GM12878 (cell line): ENCODE results near the gene MRPL23. TPM values are rescaled to one million over a fixed set of nuclear protein-coding genes. Genes with fewer than 3 reads are reported as not detected.

ENCODE experiments used
- ATAC-seq: fragments of 200-7000 bp; cut with Tn5 transposase; 3 replicates; pipeline ENCODE4 v1.9.1; 2020; ENCODE audit warnings: mild to moderate bottlenecking, moderate library complexity
- BruUV-seq: library from RNA; stranded (reverse); fragments of 400-500 nt; replicated peaks from 2 replicates; lab custom pipeline; 2021; lab: Mats Ljungman, UMichigan
- CTCF ChIA-PET: fragments of 300-600 bp; sonication (Branson Sonifier 250); formaldehyde crosslinking; extraction: SDS; loops from one replicate; lab custom pipeline; 2021; ENCODE audit warnings: inconsistent platforms; lab: Yijun Ruan, JAX
- POLR2A ChIA-PET: fragments of 350-600 bp; formaldehyde crosslinking; extraction: SDS; loops from one replicate; lab custom pipeline; 2021; ENCODE audit warnings: inconsistent platforms; lab: Charles Lee
- RAD21 ChIA-PET: fragments of 300-600 bp; sonication (Branson Sonifier 250); formaldehyde crosslinking; loops from one replicate; lab custom pipeline; 2023; ENCODE audit warnings: antibody characterized with exemption; ENCODE audit not compliant: unreplicated experiment; lab: Charles Lee
- SMC1A ChIA-PET: fragments of 300-600 bp; sonication (Branson Sonifier 250); formaldehyde crosslinking; loops from one replicate; lab custom pipeline; 2023; ENCODE audit not compliant: unreplicated experiment, uncharacterized antibody; lab: Charles Lee
- DNase-seq: peaks from one replicate; pipeline ENCODE4 v3.0.0-alpha.2; 2011; ENCODE audit warnings: low read depth, low spot score
- FAIRE-seq: peaks from 3 replicates; lab custom pipeline; 2011; peaks lifted over from hg19 to GRCh38; lab: Jason Lieb, UNC
- H2AFZ ChIP-seq: 2 replicates; pipeline ENCODE4 v1.6.0; 2011; ENCODE audit warnings: low read depth, low read length, control low read depth; ENCODE audit not compliant: control insufficient read depth
- H3K27ac ChIP-seq: 2 replicates; pipeline ENCODE4 v1.5.1; 2011; ENCODE audit warnings: control low read depth; ENCODE audit not compliant: control insufficient read depth, insufficient read depth
- H3K27me3 ChIP-seq, 2 experiments: replicated peaks in 1 of 2; 2 replicates each; pipeline versions ENCODE4 v1.6.0 to v1.6.1; 2011; ENCODE audit warnings: low read length in 1 of 2; ENCODE audit not compliant: control insufficient read depth in 2 of 2, insufficient read depth in 2 of 2
- H3K36me3 ChIP-seq, 2 experiments: 2 replicates each; pipeline ENCODE4 v1.5.1; 2011; ENCODE audit warnings: low read length in 1 of 2; ENCODE audit not compliant: control insufficient read depth in 2 of 2, insufficient read depth in 2 of 2
- H3K4me1 ChIP-seq: 2 replicates; pipeline ENCODE4 v1.6.1; 2011; ENCODE audit warnings: mild to moderate bottlenecking, low read length, moderate library complexity, mixed read lengths; ENCODE audit not compliant: control insufficient read depth, insufficient read depth
- H3K4me2 ChIP-seq: 2 replicates; pipeline ENCODE4 v1.6.0; 2011; ENCODE audit warnings: control low read depth; ENCODE audit not compliant: control insufficient read depth, insufficient read depth
- H3K4me3 ChIP-seq: fragments of 200-600 bp; sonication (generic); 2 replicates; pipeline ENCODE4 v1.5.1; 2016
- H3K79me2 ChIP-seq: 2 replicates; pipeline ENCODE4 v1.6.0; 2011; ENCODE audit warnings: low read length; ENCODE audit not compliant: control insufficient read depth, insufficient read depth
- H3K9ac ChIP-seq: 2 replicates; pipeline ENCODE4 v1.8.0; 2011; ENCODE audit warnings: low read length, control low read depth, mixed read lengths; ENCODE audit not compliant: control insufficient read depth, insufficient read depth
- H3K9me3 ChIP-seq: replicated peaks from 3 replicates; pipeline ENCODE4 v1.5.1; 2011; ENCODE audit warnings: mild to moderate bottlenecking, low read length; ENCODE audit not compliant: control insufficient read depth, insufficient read depth
- H4K20me1 ChIP-seq: 2 replicates; pipeline ENCODE4 v1.6.0; 2011; ENCODE audit not compliant: control insufficient read depth, insufficient read depth
- BMI1 ChIP-seq: fragments of 450-650 bp; IDR thresholded peaks from 2 replicates; pipeline ENCODE4 v1.6.1; 2016; ENCODE audit warnings: mild to moderate bottlenecking, moderate library complexity, borderline replicate concordance
- BRCA1 ChIP-seq: IDR thresholded peaks from 2 replicates; pipeline ENCODE4 v1.6.1; 2011; ENCODE audit warnings: low read depth, low read length, improper control_type of control experiment
- FOS ChIP-seq: IDR thresholded peaks from 3 replicates; pipeline ENCODE4 v1.6.1; 2011; ENCODE audit warnings: borderline replicate concordance; ENCODE audit not compliant: insufficient read length; ENCODE audit errors: extremely low read depth
- IKZF2 ChIP-seq, 2 experiments: fragments of 450-650 bp; IDR thresholded peaks; 2 replicates each; pipeline ENCODE4 v1.6.1; 2017; ENCODE audit warnings: mild to moderate bottlenecking in 2 of 2, moderate library complexity in 2 of 2
- POLR2AphosphoS5 ChIP-seq: IDR thresholded peaks from 2 replicates; pipeline ENCODE4 v1.6.1; 2011; ENCODE audit warnings: mild to moderate bottlenecking, low read length, inconsistent platforms
- ZNF384 ChIP-seq: IDR thresholded peaks from 2 replicates; pipeline ENCODE4 v1.6.1; 2012; ENCODE audit warnings: low read depth, mild to moderate bottlenecking, low read length, improper control_type of control experiment, borderline replicate concordance
- WGBS: methylation state at CpG from one replicate; pipeline ENCODE4 v1.1.6; 2016; ENCODE audit warnings: low lambda C conversion rate; ENCODE audit not compliant: insufficient replicate concordance, insufficient coverage; ENCODE audit errors: missing lambda C conversion rate; 5-methylcytosine and 5-hydroxymethylcytosine counted together
- in situ Hi-C: fragments of 300-500 bp; cut with MboI; formaldehyde crosslinking; loops from 9 replicates; pipeline ENCODE4 v1.14.3; 2018; ENCODE audit warnings: mixed read lengths
- intact Hi-C: fragments of 100-400 bp; cut with micrococcal nuclease; formaldehyde crosslinking; loops from one replicate; pipeline ENCODE4 v1.14.2; 2022; ENCODE audit not compliant: unreplicated experiment
- polyA plus RNA-seq, 11 experiments: library from polyadenylated mRNA; depleted of rRNA in 4 of 11; unstranded in 6 of 11; stranded (reverse) in 5 of 11; fragments of >200 nt; fragmentation: Nextera tagmentation in 4 of 11; fragmentation: Illumina TruSeq in 1 of 11; extraction: Ambion mirVana in 4 of 11; extraction: Trizol in 1 of 11; gene quantifications; 1 replicate in 1 of 11; 2 replicates in 10 of 11; pipeline versions ENCODE4 v1.2.1 to v1.2.3, GENCODE V29; 2011 to 2016; ENCODE audit warnings: inconsistent platforms in 2 of 11, missing spikeins in 2 of 11, low read depth in 1 of 11
- total RNA-seq, 4 experiments: library from RNA; depleted of rRNA in 3 of 4; stranded (reverse); fragments of >200 nt in 3 of 4; fragmentation: Illumina TruSeq in 1 of 4; extraction: Trizol in 1 of 4; gene quantifications; 2 replicates each; pipeline versions ENCODE4 v1.2.1 to v1.2.3, GENCODE V29; 2013 to 2021
- TF ChIP-seq, protein P1 (sequence below): IDR thresholded peaks from 2 replicates; pipeline ENCODE4 v1.6.1; 2012; ENCODE audit warnings: low read depth, low read length, improper control_type of control experiment
- TF ChIP-seq, protein P2 (sequence below), 3 experiments: IDR thresholded peaks in 2 of 3; conservative IDR thresholded peaks in 1 of 3; 2 replicates each; pipeline ENCODE4 v1.5.1; 2011; ENCODE audit warnings: low read depth in 3 of 3, low read length in 3 of 3, mild to moderate bottlenecking in 3 of 3, control low read depth in 2 of 3, moderate library complexity in 2 of 3, inconsistent platforms in 1 of 3, mixed read lengths in 1 of 3; ENCODE audit not compliant: control insufficient read depth in 2 of 3, insufficient read depth in 1 of 3; ENCODE audit errors: extremely low read depth in 1 of 3
- TF ChIP-seq, protein P3 (sequence below): IDR thresholded peaks from 2 replicates; pipeline ENCODE4 v1.6.1; 2011; ENCODE audit warnings: borderline replicate concordance, low read depth, mild to moderate bottlenecking, moderate library complexity, mixed read lengths, low read length; ENCODE audit not compliant: insufficient read depth; ENCODE audit errors: extremely low read length
- TF ChIP-seq, protein P4 (sequence below): fragments of 450-650 bp; IDR thresholded peaks from 2 replicates; pipeline ENCODE4 v1.6.1; 2016; ENCODE audit warnings: mild to moderate bottlenecking

The MRPL23 gene
- total and polyA plus RNA-seq, 10 of the 15 experiments (the other 5 are each of a cell fraction or from before 2014, with no cell fraction given), result 1.6 to 207 (median 126) TPM

DNA sequence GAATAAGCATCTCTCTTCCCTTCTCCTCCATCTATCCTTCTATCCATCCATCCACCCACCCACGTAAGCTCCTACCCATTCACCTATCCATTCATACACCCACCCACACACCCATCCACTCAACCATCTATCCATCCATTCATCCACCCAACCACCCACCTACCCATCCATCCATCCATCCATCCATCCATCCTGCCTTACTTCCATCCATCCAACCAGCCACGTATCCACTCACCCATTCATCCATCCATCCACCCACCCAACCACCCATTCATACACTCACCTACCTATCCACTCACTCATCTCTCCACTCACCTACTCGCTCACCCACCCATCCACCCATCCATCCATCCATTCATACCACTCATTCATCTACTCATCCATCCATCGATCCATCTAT lies 14.5 kb upstream of the MRPL23 start:
- Histone ChIP-seq H4K20me1 (no peaks in the 10 kb centered on the region), H2AFZ (no peak overlapping the region), H3K4me2 (no peak overlapping the region), H3K27ac (no peak overlapping the region), H3K9me3 (no peaks in the 10 kb centered on the region), H3K27me3 (no peaks in the 10 kb centered on the region), H3K9ac (no peak overlapping the region), H3K4me3 (no peak overlapping the region), H3K36me3 (no peaks in the 10 kb centered on the region), H3K4me1 (no peaks in the 10 kb centered on the region), H3K79me2 (no peaks in the 10 kb centered on the region)
- intact Hi-C loops (no loop called here), in situ Hi-C loops (no loop called here)
- no TSS peak for BruUV-seq
- ATAC-seq (no peak), FAIRE-seq (no peak), DNase-seq (no peak)
- SMC1A ChIA-PET, result no interaction called here
- CTCF ChIA-PET, result no interaction called here
- POLR2A ChIA-PET, result no interaction called here
- RAD21 ChIA-PET, result no interaction called here
- TF ChIP-seq ZNF384 (no peak), BRCA1 (no peak), BMI1 (no peak)
- WGBS, result 39% methylated on average over 4 of the region's 4 CpGs

DNA sequence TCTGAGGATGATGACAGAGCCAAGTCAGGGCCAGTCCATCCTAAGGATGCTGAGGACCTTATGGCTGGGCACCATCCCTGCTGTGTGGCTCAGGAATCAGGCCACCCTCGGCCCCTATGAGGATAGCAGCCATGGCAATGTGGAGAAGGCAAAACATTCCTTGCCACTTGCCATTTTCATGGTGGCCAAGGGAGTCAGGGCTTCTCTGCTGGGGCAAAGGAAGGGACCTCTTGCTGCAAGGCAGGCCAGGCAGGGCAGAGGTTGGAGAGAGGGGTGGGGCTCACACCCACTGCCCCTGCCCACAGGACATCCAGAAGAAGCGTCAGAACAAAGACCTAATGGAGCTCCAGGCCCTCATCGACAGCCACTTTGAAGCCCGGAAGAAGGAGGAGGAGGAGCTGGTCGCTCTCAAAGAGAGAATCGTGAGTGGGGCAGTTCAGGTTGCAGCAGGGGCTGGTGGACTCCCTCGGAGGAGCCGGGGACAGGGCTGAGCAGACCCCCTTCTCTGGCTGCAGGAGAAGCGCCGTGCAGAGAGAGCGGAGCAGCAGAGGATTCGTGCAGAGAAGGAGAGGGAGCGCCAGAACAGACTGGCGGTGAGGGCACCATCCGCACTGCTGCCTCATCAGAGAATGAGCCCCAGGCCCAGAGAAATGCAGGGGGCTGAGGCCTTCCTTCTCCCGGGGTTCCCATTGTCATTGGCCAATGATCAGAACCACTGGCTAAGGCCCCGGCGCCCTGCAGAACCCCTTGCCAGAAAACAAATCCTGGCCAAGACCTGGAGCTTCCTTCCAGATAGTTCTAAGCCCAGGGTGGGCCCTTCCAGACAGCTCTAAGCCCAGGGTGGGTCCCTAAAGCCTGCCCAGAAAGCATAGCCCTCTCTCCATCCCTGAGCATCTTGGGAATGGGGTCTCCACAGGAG lies 13.5 kb upstream of the MRPL23 start:
- ChIA-PET POLR2A (no interaction called here), SMC1A (no interaction called here), CTCF (interaction anchor here (2.1 kb wide), 1 partner anchor 218 kb away, joined by 7 read pairs; no protein-coding TSS in a partner anchor), RAD21 (no interaction called here)
- FAIRE-seq (no peak), ATAC-seq (no peak), DNase-seq (no peak)
- H3K27ac ChIP-seq, result no peak overlapping the region
- in situ Hi-C loops, result no loop called here
- H3K9me3 ChIP-seq, result no peaks in the 10 kb centered on the region
- no peaks in the 10 kb centered on the region for H4K20me1 ChIP-seq
- no peak overlapping the region for H2AFZ ChIP-seq
- no peak overlapping the region for H3K9ac ChIP-seq
- no TSS peak for BruUV-seq
- no peak overlapping the region for H3K4me2 ChIP-seq
- H3K36me3 ChIP-seq, result no peaks in the 10 kb centered on the region
- H3K4me1 ChIP-seq, result no peaks in the 10 kb centered on the region
- no peak overlapping the region for H3K4me3 ChIP-seq
- intact Hi-C loops, result no loop called here
- no peaks in the 10 kb centered on the region for H3K27me3 ChIP-seq
- WGBS, result 49% methylated on average over 18 of the region's 18 CpGs
- no peaks in the 10 kb centered on the region for H3K79me2 ChIP-seq
- TF ChIP-seq, protein P1, sequence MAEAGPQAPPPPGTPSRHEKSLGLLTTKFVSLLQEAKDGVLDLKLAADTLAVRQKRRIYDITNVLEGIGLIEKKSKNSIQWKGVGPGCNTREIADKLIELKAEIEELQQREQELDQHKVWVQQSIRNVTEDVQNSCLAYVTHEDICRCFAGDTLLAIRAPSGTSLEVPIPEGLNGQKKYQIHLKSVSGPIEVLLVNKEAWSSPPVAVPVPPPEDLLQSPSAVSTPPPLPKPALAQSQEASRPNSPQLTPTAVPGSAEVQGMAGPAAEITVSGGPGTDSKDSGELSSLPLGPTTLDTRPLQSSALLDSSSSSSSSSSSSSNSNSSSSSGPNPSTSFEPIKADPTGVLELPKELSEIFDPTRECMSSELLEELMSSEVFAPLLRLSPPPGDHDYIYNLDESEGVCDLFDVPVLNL, result no peak
- TF ChIP-seq IKZF2 (IDR thresholded peaks at IDR 0.05), result no peak
- TF ChIP-seq, protein P2, sequence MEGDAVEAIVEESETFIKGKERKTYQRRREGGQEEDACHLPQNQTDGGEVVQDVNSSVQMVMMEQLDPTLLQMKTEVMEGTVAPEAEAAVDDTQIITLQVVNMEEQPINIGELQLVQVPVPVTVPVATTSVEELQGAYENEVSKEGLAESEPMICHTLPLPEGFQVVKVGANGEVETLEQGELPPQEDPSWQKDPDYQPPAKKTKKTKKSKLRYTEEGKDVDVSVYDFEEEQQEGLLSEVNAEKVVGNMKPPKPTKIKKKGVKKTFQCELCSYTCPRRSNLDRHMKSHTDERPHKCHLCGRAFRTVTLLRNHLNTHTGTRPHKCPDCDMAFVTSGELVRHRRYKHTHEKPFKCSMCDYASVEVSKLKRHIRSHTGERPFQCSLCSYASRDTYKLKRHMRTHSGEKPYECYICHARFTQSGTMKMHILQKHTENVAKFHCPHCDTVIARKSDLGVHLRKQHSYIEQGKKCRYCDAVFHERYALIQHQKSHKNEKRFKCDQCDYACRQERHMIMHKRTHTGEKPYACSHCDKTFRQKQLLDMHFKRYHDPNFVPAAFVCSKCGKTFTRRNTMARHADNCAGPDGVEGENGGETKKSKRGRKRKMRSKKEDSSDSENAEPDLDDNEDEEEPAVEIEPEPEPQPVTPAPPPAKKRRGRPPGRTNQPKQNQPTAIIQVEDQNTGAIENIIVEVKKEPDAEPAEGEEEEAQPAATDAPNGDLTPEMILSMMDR (IDR thresholded peaks at IDR 0.05 in 2 of 3, conservative IDR thresholded peaks at IDR 0.05 in 1 of 3; ENCODE audit: control insufficient read depth in 2 of 3, extremely low read depth in 1 of 3, insufficient read depth in 1 of 3, low read depth in 3 of 3, low read length in 3 of 3), result no peak
- TF ChIP-seq, protein P3, sequence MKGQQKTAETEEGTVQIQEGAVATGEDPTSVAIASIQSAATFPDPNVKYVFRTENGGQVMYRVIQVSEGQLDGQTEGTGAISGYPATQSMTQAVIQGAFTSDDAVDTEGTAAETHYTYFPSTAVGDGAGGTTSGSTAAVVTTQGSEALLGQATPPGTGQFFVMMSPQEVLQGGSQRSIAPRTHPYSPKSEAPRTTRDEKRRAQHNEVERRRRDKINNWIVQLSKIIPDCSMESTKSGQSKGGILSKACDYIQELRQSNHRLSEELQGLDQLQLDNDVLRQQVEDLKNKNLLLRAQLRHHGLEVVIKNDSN, result no peak
- no peak for TF ChIP-seq FOS
- TF ChIP-seq, protein P4, sequence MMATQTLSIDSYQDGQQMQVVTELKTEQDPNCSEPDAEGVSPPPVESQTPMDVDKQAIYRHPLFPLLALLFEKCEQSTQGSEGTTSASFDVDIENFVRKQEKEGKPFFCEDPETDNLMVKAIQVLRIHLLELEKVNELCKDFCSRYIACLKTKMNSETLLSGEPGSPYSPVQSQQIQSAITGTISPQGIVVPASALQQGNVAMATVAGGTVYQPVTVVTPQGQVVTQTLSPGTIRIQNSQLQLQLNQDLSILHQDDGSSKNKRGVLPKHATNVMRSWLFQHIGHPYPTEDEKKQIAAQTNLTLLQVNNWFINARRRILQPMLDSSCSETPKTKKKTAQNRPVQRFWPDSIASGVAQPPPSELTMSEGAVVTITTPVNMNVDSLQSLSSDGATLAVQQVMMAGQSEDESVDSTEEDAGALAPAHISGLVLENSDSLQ, result no peak
- no peak for TF ChIP-seq POLR2AphosphoS5
